HG03565 (cell line): ENCODE measurements around the gene HTR3E.
"Not testable (repeated sequence)": the region's sequence is repeated elsewhere in the genome, so short reads cannot be mapped to it uniquely, and the experiment has no call there.

Source experiments
- ATAC-seq: cut with Tn5 transposase; IDR thresholded peaks from one replicate; pipeline ENCODE4 v1.9.1; 2021; ENCODE audit warnings: mild to moderate bottlenecking, moderate library complexity; ENCODE audit not compliant: unreplicated experiment

Gene HTR3E, protein sequence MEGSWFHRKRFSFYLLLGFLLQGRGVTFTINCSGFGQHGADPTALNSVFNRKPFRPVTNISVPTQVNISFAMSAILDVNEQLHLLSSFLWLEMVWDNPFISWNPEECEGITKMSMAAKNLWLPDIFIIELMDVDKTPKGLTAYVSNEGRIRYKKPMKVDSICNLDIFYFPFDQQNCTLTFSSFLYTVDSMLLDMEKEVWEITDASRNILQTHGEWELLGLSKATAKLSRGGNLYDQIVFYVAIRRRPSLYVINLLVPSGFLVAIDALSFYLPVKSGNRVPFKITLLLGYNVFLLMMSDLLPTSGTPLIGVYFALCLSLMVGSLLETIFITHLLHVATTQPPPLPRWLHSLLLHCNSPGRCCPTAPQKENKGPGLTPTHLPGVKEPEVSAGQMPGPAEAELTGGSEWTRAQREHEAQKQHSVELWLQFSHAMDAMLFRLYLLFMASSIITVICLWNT

GRCh38 chr3:184096811-184097383 is at the start of gene HTR3E:
Gene HTR3E (plus strand): TSS chr3:184097064. CDS start chr3:184097530, 466 bp downstream.
- ATAC-seq: no peak

DNA sequence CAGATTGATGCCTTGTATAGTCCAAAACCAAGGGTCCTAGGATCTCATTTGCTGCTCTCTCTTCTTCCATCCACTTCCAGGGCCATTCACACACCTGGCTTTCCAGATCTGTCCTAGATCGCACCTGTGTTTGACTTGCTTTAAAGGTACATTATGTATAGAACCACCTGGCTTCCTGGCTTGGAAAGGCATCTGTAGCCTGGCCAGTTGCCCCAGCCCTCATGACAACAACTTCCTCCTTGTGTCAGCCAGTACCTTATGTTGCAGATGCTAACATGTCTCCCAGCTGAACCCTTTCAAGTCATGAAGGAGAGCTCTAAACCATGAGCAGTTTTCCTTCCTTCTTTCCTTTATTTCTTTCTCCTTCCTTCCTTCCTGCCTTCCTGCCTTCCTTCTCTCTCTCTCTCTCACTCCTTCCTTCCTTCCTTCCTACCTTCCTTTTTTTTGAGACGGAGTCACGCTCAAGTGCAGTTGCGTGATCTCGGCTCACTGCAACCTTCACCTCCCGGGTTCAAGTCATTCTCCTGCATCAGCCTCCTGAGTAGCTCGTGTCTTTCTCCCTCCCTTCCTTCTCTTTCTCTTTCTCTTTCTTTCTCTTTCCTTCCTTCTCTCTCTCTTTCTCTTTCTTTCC is 46.5 kb upstream of the HTR3E start:
- ATAC-seq: no peak

- ATAC-seq: no peak
Observed at GRCh38 chr3:184052767-184053166, 44.1 kb upstream of the HTR3E start, which contains the start of gene HTR3C. Gene HTR3C (plus strand): TSS chr3:184053047. CDS start chr3:184053081, 34 bp downstream.

GRCh38 chr3:184058029-184058428 is 38.8 kb upstream of the HTR3E start:
- no peak for ATAC-seq

- no peak for ATAC-seq
Observed at GRCh38 chr3:184059424-184059823, 37.4 kb upstream of the HTR3E start.

DNA sequence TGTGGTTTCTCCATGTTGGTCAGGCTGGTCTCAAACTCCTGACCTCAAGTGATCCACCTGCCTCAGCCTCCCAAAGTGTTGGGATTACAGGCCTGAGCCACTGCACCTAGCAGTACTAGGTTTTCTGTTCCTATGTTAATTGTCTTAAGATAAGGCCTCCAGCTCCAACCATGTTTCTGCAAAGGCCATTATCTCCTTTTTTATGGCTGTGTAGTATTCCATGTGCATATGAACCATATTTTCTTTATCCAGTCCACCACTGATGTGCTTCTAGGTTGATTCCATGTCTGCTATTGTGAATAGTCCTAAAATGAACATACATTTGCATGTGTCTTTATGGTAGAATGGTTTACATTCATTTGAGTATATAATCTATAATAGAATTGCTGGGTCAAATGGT is 34.2 kb upstream of the HTR3E start:
- ATAC-seq: no peak

DNA sequence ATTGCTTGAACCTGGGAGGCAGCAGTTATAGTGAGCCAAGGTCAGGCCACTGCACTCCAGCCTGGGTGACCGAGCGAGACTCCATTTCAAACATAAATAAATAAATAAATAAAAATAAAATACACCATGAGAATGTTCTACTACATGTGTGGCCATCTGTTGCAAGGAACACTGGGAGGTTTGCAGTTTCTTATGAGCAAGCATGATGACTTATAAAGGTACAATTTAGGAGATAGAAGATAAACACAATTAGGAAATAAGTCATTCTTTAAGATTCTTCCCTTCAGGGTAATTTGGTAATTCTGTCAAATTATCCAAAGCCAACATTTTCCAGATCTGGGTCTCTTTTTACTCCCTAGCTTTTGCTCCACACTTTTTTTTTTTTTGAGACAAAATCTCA is 30.7 kb upstream of the HTR3E start:
- ATAC-seq: no peak

GRCh38 chr3:184067573-184068055 is 29.2 kb upstream of the HTR3E start:
- no peak for ATAC-seq

- no peak for ATAC-seq
Observed at GRCh38 chr3:184068344-184068743, 28.5 kb upstream of the HTR3E start.

GRCh38 chr3:184071142-184071541 is 25.7 kb upstream of the HTR3E start:
- not testable (repeated sequence) for ATAC-seq

DNA sequence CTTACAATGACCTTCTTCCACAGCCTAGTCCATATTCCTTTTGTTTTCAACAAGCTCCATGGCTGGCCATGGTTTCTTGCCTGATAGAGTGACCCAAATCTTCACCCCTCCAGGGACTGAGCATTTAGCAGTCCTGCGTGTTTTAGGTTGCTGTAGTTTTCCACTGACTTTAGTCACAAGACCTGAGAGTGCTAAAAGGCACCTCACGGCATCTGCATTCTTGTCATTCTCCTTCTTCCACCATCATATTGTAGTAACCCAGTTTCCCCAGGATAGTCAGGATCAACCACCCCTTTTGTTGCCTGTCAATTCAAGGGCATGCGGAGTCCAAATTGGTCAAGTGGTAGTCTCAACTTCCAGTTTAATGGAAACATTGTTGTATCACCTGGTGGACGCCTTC is 23.2 kb upstream of the HTR3E start:
- no peak for ATAC-seq

GRCh38 chr3:184075901-184076300 is 21.0 kb upstream of the HTR3E start:
- no peak for ATAC-seq

DNA sequence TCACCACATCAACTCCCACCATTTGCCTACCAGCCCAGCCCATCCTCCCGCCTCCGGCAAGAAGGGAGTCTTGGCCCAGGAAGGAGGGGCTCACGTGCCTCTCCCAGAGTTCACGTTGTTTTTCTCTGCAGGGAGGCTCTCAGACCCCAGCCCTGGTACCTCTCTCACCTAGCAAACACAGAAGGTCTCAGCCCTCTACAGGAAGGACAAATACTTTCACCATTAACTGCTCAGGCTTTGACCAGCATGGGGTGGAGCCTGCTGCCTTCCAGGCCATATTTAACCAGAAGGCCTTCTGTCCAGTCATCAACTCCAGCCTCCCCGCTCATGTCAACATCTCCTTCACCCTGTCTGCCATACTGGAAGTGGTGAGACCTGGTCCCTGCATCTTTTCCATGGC is 19.0 kb upstream of the HTR3E start:
- no peak for ATAC-seq

DNA sequence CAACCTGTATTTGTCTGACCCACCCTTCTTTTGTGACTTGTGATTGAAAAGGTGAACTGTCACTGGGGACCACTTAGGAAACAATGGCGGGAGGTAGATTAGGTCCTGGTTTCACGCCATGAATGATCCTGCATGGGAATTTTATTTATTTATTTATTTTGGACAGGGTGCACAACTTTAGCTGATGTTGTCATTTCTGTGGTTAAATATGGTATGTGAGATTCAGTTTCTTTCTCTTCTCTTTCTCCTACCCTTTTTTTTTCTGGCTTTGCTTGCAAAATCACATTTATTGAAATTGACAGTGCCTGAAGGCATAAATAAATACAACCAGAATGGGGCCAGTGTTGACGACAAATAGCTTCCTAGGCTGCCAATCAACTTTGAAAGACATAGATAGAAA is 18.0 kb upstream of the HTR3E start:
- ATAC-seq: no peak

- ATAC-seq: no peak
Observed at GRCh38 chr3:184081116-184081830, 15.6 kb upstream of the HTR3E start.

- ATAC-seq: no peak
Observed at GRCh38 chr3:184082034-184082433, 14.8 kb upstream of the HTR3E start.

GRCh38 chr3:184082465-184082864 is 14.4 kb upstream of the HTR3E start:
- ATAC-seq: no peak

DNA sequence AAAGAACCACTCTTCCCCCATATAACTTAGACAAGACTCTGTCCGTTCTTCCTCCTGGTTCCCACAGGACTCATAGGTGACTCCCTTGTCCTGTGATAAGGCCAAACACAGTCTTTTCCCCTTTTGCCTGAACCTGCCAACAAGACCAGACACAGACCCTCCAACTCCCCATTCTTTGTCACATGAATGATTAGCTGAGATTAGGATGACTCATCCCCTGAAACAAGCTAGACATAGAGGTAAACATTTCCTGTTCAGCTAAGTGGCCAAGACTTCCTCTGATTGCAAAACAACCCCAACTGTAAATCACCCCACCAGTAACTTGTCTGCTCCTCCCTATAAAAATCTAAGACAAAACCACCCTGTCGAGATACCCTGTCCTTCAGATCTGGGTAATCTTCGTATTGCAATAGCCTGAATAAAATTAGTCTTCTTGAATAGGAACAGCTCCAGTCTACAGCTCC is 11.4 kb upstream of the HTR3E start:
- ATAC-seq: no peak

GRCh38 chr3:184092199-184092598 is 4.7 kb upstream of the HTR3E start:
- ATAC-seq: no peak

DNA sequence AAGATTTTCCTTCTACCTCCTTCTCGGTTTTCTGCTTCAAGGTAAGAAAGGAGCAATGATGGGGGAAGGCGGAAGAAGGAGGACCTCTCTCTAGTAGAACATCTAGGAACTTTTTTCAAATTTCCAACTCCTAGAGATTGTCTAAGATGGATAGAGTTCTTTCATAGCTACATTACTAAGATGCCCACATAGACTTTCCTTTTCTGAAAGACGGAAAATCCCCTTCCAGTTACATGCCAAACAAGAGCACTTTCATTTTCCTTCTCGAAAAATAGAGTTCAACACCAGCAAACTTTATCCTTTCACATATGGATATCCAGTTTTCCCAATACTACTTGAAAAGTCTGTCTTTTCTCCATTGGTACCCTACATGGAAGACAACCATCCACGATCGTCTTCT is 692 bp downstream of the HTR3E start:
- ATAC-seq: no peak
